H1 (cell line): ENCODE measurements around the gene VSIG10L. TPM values are rescaled to one million over a fixed set of nuclear protein-coding genes. Genes with fewer than 3 reads are reported as not detected.

Experiments
- CBX5 ChIP-seq: fragments of 300-800, 300-1000 bp; sonication (generic); IDR thresholded peaks from 2 replicates; pipeline ENCODE4 v1.7.1; 2016; ENCODE audit warnings: antibody characterized with exemption, low read length, low read depth
- CHD2 ChIP-seq: IDR thresholded peaks from 2 replicates; pipeline ENCODE4 v1.6.1; 2012; ENCODE audit warnings: low read length, improper control_type of control experiment
- CHD7 ChIP-seq: fragments of 300-600 bp; sonication (generic); IDR thresholded peaks from 2 replicates; pipeline ENCODE4 v1.7.1; 2012; ENCODE audit warnings: low read length, moderate library complexity, mild to moderate bottlenecking, inconsistent platforms; ENCODE audit not compliant: insufficient replicate concordance
- MAFK ChIP-seq: IDR thresholded peaks from 2 replicates; pipeline ENCODE4 v1.6.1; 2012; ENCODE audit warnings: low read depth, mild to moderate bottlenecking, improper control_type of control experiment, low read length
- polyA plus RNA-seq, 7 experiments: library from polyadenylated mRNA; depleted of rRNA in 3 of 7; stranded (reverse) in 5 of 7; unstranded in 2 of 7; fragments of >200 nt in 5 of 7; fragments of 200-250 nt in 2 of 7; gene quantifications; 1 replicate in 5 of 7; 2 replicates in 1 of 7; 4 replicates in 1 of 7; pipeline versions ENCODE4 v1.2.1 to v1.2.3, GENCODE V29; 2011 to 2013; ENCODE audit warnings: missing spikeins in 2 of 7, mixed read lengths in 2 of 7
- total RNA-seq: library from RNA; stranded (reverse); fragmentation: NEBNext Ultra II Directional; extraction: Animal tissue kit (Norgen Biotek cat#: 25700); gene quantifications from 2 replicates; pipeline ENCODE4 v1.2.1, GENCODE V29; 2021

The VSIG10L gene
- total and polyA plus RNA-seq, 2 of the 8 experiments (the other 6 are each of a cell fraction or from before 2014, with no cell fraction given): 10.3 to 10.4 TPM

DNA sequence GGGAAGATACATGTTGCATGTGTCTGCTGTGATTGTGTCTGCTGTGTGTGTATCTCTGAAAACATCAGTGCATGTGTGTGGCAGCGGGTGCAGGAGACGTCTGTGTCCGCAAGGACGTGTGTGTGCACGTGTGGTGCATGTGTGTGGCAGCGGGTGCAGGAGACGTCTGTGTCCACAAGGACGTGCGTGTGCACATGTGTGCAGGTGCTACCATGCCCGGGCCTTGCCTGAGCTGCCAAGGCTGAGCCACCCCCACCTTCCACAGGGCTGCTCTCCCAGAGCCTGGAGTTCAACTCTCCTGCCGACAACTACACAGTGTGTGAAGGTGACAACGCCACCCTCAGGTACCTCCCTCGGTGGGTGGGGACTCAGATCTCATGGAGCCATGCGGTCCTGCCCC is 20.1 kb downstream of the VSIG10L start (continued):
- TF ChIP-seq CHD7: no peak
- TF ChIP-seq MAFK: no peak
- TF ChIP-seq CBX5: no peak
- TF ChIP-seq CHD2: no peak
